Activated naive CD4-positive, alpha-beta T cell treated with anti-CD3 and anti-CD28 coated beads, Interleukin-2, amount 50 U/mL, for 16 hours (primary cell): ENCODE results near the gene LAMA2.

Source experiments
- DNase-seq: peaks from one replicate; pipeline ENCODE4 v3.0.0-alpha.2; 2020

Gene LAMA2

DNA sequence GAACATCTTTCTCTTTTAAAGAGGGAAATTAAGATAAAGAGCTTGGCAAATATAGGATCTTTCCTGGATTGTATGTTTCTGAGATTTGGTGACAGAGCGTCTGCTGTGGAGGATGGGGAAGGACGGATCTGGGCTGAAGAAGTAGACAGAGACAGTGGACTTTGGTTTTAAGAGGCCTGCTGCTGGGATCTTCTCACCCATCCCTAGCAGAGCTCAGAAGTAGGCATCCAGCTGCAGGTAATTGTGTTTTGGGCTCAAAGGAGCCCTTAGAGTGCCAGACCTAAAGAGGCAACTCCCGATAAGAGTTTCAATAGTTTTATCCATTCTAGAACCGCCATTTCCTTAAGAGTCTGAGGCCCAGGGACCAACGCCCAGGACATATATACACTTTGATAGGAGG lies 20.8 kb downstream of the LAMA2 start:
- DNase-seq = no peak

DNA sequence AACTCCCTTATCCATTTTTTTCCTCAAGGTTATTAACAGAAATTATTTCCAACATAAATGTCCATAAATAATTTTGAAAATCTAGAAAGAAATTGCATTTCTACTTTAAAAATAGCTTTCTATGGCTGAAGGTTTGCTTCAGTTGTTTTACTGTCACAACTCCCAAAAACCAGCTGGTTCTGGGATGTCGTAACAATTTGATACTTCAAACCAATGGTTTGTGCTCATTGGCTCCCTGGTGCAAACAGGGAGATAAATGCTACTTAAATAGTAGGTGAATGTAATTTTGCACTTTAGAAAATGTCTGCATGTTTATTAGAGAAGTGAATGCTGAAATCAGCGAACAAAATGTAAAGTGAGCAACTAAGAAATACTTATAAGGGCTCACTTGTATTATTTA lies 31.1 kb downstream of the LAMA2 start:
- no peak for DNase-seq

DNA sequence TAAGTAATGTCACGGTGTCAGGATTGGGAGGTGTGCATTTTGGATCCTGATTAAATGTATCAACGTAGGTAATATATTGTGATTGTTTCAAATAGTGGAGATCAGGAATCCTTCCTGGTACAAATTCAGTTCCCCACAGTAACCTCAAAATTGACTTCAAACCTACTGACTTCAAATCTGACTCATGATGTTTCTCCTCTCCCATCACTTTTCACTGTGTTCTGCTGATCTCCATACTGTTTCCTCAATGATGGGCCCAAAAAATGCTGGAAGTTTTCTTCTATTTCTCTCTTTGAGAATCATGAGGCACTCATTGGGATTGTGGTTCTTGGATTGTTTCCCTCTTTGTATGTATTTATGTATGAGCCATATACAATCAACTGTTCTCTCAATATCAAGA lies 35.9 kb downstream of the LAMA2 start:
- DNase-seq = no peak

DNA sequence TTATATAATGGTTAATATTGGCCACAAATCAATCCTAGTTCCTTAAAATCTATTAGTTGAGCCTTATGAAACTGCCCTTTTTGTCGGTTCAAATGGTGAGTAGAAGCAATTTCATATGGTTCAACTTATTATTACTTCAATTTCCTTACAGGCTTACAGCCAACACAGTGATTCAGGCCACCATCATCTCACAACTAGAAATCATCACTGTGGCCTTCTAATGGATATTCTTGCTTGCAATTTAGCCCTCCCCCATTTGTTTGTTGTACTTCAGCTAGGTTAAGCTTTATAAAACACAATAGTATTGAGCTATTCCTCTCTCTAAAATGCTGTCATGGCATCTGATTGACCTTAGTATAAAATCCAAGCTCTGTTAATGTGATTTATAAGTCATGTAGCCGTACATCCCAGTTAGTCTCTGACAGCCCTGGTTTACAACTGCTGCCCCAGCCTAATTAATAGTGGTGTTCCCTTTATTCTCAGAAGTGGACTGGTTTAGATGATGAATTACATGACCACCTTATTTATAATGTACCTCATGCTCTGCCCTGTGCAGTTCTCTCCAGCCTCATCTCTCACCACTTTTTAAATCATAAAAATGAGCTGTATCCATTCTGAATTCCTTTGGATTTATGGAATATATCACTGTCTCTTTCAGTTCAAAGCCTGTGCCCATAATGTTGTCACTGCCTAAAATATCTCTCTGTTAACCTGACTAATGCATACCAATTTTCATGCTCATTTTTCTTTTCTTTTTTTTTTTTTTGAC lies 36.7 kb downstream of the LAMA2 start:
- DNase-seq = no peak

DNA sequence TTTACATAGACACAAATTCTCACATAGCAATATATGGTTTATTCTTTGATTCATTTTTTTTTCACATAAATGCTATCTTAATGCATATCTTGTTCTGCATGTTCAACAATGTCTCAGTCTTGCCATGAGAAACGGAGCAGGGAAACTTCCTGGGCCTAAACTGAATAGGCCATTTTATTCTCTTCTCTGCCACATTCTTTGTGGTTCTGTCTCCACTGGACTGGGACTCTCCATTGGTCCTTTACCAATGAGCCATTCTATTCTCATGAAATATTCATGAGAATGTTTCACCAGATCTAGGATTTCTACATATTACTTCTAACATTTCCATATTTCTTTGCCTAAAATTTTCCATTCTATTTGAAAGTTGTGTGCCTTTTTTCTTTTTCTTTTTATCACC lies 42.8 kb downstream of the LAMA2 start:
- DNase-seq = no peak

DNA sequence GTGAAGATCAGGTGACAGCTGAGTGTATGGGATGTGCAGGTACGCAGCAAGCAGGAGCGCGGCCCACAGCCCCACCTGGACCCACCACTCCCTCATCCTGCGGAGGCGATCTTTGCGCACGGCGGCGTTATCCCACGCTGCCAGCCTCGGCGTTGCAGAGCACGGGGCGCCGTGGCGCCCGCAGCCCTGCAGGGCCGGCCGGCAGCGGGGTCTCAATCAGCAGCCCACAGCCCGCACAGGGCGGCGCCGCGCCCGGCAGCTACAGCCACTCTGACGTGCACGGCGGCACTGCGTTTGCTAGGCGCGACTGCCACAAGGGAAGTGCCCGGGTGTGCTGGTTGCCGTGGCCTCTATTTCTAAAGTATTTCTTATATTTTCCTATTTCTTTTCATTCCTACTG lies 46.9 kb downstream of the LAMA2 start:
- no peak for DNase-seq

DNA sequence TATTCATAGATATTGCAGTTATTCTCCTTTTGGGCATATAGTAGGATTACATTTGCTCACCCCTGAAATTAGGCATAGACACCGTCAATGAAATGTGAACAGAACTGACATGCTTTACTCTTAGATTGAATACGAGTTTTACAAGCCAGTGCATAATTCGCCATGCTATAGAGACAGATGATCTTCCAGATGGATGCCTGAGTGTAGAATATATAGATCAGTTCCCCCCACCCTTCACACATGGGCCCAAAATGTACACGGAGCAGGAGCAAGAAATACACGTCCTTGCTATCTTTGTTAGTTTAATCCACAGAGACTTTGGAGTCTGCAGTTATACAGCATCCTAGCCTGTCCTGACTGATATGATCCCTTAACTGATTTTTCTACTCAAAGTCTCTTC lies 47.4 kb downstream of the LAMA2 start:
- no peak for DNase-seq

DNA sequence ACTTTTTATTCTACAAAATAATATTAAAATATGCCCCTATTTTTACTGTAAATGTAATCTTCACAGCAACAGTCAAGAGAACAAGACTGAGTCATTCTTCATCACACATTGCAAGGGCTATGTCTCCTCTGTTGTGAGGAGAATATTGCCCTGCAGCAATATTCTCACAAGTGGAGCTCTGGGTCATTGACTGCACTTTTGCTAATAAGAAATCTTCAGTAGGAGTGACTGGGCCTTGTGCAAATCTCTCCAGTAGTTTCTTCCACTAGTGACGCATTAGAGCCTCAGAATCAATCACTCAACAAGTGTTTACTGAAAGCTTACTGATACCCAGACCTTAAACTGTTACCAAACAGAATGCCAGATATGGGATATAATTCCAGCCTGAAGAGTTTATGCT lies 49.1 kb downstream of the LAMA2 start:
- DNase-seq = no peak

DNA sequence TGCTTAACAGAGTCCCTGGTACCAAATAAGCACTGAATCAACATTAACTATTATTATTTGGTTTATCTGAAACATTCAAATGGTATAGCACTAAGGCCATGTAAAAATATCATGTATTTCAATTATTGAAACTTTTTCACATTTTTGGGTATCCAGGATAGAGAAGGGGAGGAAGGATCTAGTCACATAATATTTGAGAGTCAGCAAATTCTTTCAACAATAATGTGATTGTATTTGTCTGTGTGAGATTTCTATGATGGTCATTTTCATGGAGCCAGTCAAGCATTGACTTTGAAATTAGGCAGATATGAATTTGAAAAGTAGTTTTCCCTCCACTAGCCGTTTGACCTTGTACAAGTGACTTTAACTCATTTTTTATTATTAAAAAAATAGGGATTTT lies 67.9 kb downstream of the LAMA2 start:
- no peak for DNase-seq

DNA sequence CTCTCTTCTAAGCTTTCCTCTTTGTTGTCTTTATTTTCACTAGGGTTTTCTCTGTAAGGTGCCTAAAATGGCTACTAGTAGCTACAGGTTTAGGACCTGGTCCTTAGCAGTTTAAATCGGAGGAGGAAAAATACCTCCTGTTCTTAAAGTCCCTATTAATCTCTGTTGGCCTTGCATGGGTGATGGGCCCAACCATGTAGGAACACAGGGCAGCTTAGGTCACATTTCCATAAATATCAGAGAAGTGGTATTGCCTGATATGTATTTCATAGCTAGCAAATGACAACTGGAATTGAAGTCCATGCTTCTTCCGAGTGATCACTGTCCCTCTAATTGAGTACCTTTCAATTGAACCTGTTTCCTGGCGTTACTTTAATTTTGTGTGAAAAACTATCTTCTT lies 70.0 kb downstream of the LAMA2 start:
- no peak for DNase-seq

DNA sequence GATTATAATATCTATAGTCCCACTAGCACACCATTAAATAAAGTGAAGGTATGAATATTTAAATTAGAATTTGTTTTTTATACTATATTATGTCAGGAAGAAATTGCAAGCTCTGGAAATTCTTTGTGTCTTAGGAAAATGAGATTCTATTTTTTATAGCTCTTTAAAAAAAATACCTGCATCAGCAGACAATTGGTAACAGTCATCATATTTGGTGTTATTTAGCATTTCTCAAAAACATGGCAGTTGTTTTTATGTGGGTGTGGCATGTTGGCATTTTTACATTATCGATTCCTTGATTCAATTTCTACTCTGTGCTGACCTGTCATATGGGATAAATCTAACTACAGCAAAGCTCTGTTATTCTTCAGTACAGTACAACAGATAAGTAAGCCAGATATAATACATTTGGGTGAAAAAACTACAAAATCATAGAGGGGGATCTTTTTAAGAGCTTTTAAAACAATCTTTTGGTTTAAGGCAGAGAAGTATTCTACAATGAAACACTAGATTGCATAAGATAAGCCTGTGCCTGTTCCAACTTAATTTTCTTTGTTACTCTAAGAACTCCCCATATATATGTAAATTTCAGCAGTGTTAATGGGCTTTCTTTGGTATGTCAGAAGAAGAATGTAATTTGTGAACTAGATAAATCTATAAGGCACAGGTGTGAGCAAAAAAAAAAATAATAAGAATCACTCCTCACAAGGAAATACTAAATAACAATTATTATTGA lies 71.5 kb downstream of the LAMA2 start:
- no peak for DNase-seq

DNA sequence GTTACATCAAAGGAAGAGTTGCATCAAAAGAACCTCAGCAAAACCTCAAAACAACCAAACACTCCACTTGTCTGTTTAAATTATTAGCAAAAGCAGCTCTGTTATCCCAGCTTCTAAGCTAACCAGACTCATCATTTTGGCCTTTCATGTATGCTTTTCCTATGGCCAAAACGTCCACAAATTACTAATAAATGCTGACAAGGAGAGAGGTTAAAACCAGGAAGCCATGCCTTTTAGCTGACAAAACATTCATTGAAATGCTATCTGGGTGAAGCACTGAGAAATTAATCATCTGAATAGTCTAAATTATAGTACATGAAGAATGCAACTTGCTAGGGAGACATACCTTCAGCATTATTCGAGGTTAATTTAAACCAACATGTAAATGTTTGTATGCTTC lies 80.6 kb downstream of the LAMA2 start:
- DNase-seq = no peak

DNA sequence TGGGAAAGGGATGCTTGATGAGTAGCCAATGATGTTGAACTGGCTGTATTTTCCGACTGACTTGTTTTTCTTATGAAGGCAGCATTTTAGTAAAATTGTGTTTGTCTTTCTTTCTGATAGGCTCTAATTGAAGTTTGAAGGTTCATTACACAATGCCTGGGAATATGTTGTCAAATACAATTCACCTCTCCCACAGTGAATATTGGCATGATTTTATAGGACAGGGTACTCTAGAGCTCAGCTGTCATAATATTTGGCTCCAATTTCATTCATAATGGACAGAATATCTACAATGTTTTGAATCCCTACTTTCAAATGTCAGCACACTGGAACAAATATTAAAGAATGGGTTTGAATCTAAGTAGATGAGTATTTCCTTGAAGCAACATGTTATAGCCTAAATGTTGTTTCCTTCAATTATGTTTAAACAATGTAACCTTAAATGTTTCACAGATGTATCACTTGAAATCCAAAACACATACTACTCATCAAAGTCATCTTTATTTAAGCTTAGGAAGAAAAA lies 81.4 kb downstream of the LAMA2 start:
- DNase-seq = no peak

DNA sequence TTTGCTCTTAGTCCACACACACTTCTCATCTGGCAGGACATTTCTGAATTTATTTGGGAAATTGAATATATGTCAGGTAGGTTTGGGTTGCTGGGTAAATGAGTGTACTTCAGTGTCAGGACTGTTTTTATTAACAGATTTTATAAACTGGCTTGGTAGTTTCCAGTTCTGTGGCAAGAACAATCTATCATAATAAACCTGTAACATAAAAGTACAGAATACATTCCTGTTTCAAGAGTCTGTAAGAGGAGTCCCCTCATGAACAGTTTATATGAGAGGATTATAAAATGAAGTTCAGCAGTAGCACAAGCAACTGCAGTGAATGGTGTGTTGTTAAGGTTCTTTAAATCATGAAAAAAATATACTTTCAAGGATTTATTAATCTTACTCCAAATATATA lies 81.8 kb downstream of the LAMA2 start:
- DNase-seq = no peak

DNA sequence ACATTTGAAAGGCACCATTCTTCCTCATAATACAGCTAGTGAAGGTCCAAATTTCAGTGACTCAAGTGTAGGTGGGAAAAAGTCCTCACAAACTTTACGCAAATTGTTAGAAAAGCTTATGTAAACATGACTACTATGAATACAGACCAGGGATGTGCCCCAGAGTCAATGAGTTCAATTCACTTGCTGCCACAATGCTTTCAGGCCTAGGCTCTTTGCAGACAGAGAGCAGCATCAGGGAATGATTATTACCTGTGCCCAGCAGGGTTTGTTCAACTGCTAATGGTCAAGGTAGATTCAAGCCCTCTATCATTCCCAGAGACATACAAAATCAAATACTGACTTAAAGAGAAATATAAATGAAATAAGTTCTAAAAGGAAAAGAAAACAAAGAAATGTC lies 84.0 kb downstream of the LAMA2 start:
- DNase-seq = no peak

DNA sequence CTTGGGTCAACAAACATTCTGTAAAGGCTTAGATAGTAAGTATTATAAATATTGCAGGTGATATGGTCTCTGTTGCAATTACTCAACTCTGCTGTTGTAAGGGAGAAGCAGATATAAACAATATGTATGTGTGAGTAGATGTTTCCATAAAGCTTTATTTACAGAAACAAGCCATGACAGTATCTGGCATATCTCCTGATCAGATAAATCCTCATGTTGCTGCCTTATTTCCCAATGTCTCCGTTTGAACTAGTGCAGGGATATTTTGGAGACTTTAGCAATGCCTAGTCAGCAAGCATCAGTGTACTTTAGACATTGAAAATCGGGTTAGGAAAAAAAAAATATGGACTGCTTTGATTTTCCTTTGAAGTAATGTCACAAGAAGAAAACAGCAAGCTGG lies 96.1 kb downstream of the LAMA2 start:
- no peak for DNase-seq

DNA sequence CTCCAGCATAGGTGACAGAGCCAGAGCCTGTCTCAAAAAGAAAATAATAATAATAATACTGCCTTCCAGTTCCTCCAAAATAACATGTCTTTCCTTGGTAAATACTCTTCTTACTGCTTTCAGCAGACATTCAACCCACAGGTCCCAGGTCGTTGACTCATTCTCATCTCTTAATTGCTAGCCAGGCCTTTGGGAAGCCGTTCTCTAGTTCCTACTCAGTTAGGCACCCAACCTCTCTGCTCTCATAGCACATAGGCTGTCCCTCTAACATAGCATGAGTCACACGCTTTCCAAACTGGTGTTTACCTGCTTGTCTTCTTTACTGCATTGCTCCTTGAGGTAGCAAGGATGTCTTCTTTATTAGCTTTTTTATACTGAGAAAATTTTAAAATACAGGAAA lies 98.8 kb downstream of the LAMA2 start:
- DNase-seq = no peak

DNA sequence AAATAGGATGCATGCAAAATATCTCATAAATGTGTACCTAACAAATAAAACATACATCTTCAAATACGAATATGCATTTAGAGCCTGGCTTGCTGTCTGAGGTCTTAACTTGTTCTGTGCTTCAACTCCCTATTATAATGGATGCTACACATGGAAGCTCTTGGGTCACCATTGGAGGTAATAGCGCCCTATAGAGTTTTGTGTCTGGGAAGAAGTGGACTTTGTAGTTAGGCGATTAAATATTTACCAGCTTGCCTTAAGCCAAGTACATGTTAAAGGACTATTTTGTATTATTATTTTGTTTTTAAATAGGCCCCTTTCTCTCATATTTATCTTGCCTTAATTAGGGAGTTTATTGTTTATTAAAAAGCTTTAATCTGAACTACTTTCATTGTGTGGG lies 107.4 kb downstream of the LAMA2 start:
- DNase-seq = no peak

DNA sequence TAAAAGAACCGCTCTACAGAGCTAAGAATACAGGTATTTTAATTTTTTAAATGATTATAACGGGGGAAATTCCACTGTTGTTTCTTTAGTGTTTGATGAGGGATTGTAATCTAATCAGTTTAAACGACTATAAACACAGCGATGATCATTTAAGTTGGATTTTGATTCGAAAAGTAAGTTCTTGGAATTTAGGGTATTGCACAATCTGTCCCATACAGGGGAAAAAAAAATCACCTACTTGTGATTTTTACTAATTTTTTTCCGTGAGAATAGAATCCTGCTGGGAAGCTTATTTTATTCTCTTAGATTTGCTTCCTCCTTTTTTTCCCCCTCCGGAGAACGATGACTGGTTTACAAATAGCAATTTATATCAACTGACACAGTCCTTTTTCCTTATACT lies 108.0 kb downstream of the LAMA2 start:
- DNase-seq = no peak

DNA sequence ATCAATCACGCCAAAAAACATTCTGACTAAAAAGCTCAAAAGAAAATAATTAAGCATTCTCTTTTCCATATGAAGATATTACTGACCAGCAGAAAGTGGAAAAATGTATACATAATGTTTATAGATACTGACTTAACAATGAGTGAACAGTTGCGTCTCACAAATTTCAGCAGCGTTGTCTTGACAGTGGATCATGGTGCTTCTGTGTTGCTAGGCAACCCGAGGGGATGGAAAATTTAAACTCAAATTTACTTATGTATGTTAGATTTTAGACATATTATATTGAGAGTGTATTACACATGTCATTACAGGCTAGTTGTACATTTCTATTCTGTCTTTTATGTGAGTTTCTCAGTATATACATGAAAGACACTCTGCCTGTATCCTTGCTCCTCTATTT lies 110.2 kb downstream of the LAMA2 start:
- no peak for DNase-seq

DNA sequence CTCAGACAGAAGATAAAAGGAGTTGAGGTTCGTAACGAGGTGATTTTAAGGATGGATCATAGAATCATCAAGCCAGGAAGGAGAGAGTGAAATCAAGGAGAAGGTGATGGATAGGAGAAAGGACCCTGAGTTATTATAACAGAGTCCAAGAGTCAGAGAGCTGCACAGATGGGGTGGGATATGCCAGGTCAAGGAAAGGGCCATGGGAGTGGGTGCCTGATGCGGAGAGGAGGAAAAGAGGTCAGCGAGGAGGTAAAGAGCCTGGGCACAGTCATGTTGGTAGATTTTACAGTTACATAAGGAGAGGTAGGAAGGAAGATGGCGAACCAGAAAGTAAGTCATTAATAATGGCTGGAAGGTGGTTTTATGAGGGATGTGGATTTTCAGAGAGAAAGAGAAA lies 114.9 kb downstream of the LAMA2 start:
- no peak for DNase-seq

DNA sequence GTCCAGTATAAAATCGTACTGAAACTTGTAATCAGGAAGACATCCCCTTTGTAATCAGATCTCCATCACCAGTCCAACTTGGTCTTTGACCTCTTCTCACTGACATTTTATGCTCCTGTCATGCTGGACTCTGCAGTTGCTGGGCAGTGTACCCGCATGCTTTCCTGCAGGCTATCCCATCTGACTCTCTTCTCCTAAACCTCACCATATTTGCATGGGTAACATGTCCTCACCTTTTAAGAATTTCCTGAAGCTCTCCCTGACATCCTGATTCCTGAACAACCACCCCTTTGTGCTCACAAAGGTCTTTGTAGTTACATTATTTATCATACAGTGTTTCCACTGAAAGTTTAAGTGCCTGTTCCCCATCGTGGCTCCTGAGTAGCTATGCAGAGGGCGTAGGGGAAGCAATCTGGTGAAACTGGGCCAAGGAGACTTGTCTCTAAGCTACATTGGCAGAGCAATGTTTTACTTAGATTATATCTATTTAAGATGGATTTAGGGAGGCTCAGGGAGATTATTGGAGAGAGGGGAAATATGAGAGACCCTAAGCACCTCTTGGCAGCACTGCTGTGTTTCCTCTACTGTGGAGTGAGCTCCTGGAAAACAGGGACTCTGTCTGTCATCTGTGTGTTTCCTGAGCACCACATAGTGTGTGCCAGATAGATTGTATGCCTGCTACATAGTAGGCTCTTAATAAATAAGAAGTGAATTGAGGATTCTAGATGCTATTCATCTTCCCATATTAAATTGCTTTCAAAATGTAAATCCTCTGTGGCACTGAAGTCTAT lies 124.0 kb downstream of the LAMA2 start:
- DNase-seq = no peak

DNA sequence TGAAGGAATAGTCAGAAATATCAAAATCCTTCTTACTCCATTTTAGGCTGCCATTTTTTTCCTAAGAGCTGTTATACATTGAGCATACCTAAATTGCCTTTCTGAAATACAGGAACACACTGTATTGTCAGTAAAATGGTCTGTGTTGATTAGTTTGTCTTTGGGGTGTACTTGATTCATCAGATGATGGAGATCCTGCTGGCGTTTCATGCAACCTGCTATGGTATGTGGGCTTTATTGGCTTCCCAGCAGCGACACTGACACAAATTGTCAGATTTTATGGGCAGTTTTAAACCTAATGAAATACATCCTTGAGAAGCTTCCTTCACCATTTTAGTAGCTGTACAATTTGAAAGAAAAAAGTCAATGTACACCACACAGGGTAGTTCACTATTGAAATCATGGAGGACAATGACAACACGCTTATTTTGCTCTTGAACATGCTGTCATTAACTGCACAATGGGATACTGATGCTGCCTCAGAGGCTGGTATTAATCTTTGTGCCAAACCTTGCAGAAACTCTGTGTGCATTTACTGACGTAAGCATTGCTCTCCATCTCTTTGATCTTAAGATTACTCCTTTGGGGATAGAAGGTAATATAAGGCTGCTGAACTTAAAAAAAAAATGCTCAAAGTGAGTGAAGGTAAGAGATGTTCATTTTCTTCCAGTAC lies 124.9 kb downstream of the LAMA2 start:
- DNase-seq = no peak
